Stimulated activated CD4-positive, alpha-beta T cell treated with anti-CD3 and anti-CD28 coated beads, TNF-alpha, amount 100 ng/mL, for 24 hours (primary cell): ENCODE results near the gene RNASE1.
"Not testable (repeated sequence)": the region's sequence is repeated elsewhere in the genome, so short reads cannot be mapped to it uniquely, and the experiment has no call there.

ENCODE experiments used
- DNase-seq, 3 experiments: peaks; one replicate each; pipeline ENCODE4 v3.0.0-alpha.2; 2020; ENCODE audit warnings: low read depth in 3 of 3

Gene RNASE1

GRCh38 chr14:20802341-20803084 is at the start of gene RNASE1:
RNASE1 (minus strand) TSS chr14:20802844; CDS start chr14:20802068, 776 bp downstream.
- DNase-seq = no peak

- no peak for DNase-seq
These were observed 46.4 kb upstream of the RNASE1 start for GRCh38 chr14:20848955-20849570.

- DNase-seq = no peak
These were observed 45.8 kb upstream of the RNASE1 start for GRCh38 chr14:20848316-20848954.

GRCh38 chr14:20846560-20846959 is 43.9 kb upstream of the RNASE1 start:
- DNase-seq = no peak

GRCh38 chr14:20841096-20841495 is 38.5 kb upstream of the RNASE1 start:
- no peak for DNase-seq

GRCh38 chr14:20837831-20838230 is 35.2 kb upstream of the RNASE1 start:
- no peak for DNase-seq

- no peak for DNase-seq
These were observed 34.2 kb upstream of the RNASE1 start for GRCh38 chr14:20836668-20837338.

GRCh38 chr14:20834899-20835298 is 32.3 kb upstream of the RNASE1 start:
- DNase-seq = no peak

GRCh38 chr14:20830831-20831230 is 28.2 kb upstream of the RNASE1 start:
- DNase-seq = no peak

GRCh38 chr14:20828024-20828694 is 25.5 kb upstream of the RNASE1 start:
- DNase-seq = not testable (repeated sequence)

GRCh38 chr14:20827326-20827725 is 24.7 kb upstream of the RNASE1 start:
- no peak for DNase-seq

GRCh38 chr14:20826666-20827065 is 24.0 kb upstream of the RNASE1 start:
- not testable (repeated sequence) for DNase-seq

- no peak for DNase-seq
These were observed 21.2 kb upstream of the RNASE1 start for GRCh38 chr14:20823859-20824258.

GRCh38 chr14:20821521-20822108 is 19.0 kb upstream of the RNASE1 start:
- DNase-seq = not testable (repeated sequence)

GRCh38 chr14:20820063-20820904 is 17.6 kb upstream of the RNASE1 start:
- DNase-seq = no peak

GRCh38 chr14:20818861-20819260 is 16.2 kb upstream of the RNASE1 start:
- DNase-seq = no peak

GRCh38 chr14:20815946-20816345 is 13.3 kb upstream of the RNASE1 start:
- not testable (repeated sequence) for DNase-seq

- DNase-seq = no peak
These were observed 9.6 kb upstream of the RNASE1 start for GRCh38 chr14:20811986-20812975.

- DNase-seq = no peak
These were observed 7.3 kb upstream of the RNASE1 start for GRCh38 chr14:20809917-20810316.
